SK-N-SH (cell line): ENCODE data around the gene CRACR2B. TPM values are rescaled to one million over a fixed set of nuclear protein-coding genes. Genes with fewer than 3 reads are reported as not detected.

Experiments used
- CTCF ChIA-PET: fragments of 300-600, 350-600 bp; formaldehyde crosslinking; extraction: SDS; loops from one replicate; lab custom pipeline; 2021; lab: Yijun Ruan, JAX
- POLR2A ChIA-PET: fragments of 350-600 bp; sonication (Branson Sonifier 250); formaldehyde crosslinking; extraction: SDS; loops from one replicate; lab custom pipeline; 2020; ENCODE audit warnings: antibody characterized with exemption, inconsistent platforms; lab: Yijun Ruan, JAX
- DNase-seq: peaks from one replicate; pipeline ENCODE4 v3.0.0; 2012
- H2AFZ ChIP-seq: fragments of 200-600 bp; sonication (generic); 2 replicates; pipeline ENCODE4 v1.8.1; 2016; ENCODE audit warnings: antibody characterized with exemption, mild to moderate bottlenecking, low read depth
- H3F3A ChIP-seq: fragments of 200-600 bp; sonication (generic); replicated peaks from 2 replicates; pipeline ENCODE3; 2016; ENCODE audit warnings: antibody characterized with exemption, mild to moderate bottlenecking; ENCODE audit not compliant: insufficient read depth
- H3K27ac ChIP-seq, 2 experiments: fragments of 200-500 bp in 1 of 2; fragments of 200-600 bp in 1 of 2; sonication (Bioruptor generic) in 1 of 2; sonication (generic), shearing (Covaris generic) in 1 of 2; 2 replicates each; pipeline versions ENCODE4 v1.5.1 to v1.6.1; 2014 to 2016; ENCODE audit warnings: low read depth in 2 of 2, inconsistent platforms in 1 of 2, low read length in 1 of 2, mild to moderate bottlenecking in 1 of 2, mixed read lengths in 1 of 2
- H3K27me3 ChIP-seq: fragments of 200-600 bp; sonication (generic), shearing (Covaris generic); 2 replicates; pipeline ENCODE4 v1.6.1; 2016; ENCODE audit warnings: mixed run types; ENCODE audit not compliant: insufficient read depth
- H3K36me3 ChIP-seq, 2 experiments: fragments of 200-500 bp in 1 of 2; fragments of 200-600 bp in 1 of 2; sonication (Bioruptor generic) in 1 of 2; sonication (generic) in 1 of 2; replicated peaks in 1 of 2; 2 replicates each; pipeline versions ENCODE3 to v1.5.1; 2014 to 2016; ENCODE audit warnings: low read length in 1 of 2, mild to moderate bottlenecking in 1 of 2; ENCODE audit not compliant: insufficient read depth in 2 of 2, control insufficient read depth in 1 of 2
- H3K4me1 ChIP-seq, 2 experiments: fragments of 200-500 bp in 1 of 2; fragments of 200-600 bp in 1 of 2; sonication (Bioruptor generic) in 1 of 2; sonication (generic), shearing (Covaris generic) in 1 of 2; 2 replicates each; pipeline versions ENCODE4 v1.5.1 to v1.6.1; 2014 to 2016; ENCODE audit warnings: low read depth in 1 of 2, low read length in 1 of 2, mixed run types in 1 of 2; ENCODE audit not compliant: insufficient read depth in 2 of 2, control insufficient read depth in 1 of 2
- H3K4me2 ChIP-seq: fragments of 200-600 bp; sonication (generic), shearing (Covaris generic); 2 replicates; pipeline ENCODE4 v1.6.1; 2017; ENCODE audit warnings: mixed run types
- H3K4me3 ChIP-seq, 2 experiments: fragments of 200-500 bp in 1 of 2; fragments of 200-600 bp in 1 of 2; sonication (Bioruptor generic) in 1 of 2; sonication (generic), shearing (Covaris generic) in 1 of 2; 2 replicates each; pipeline versions ENCODE4 v1.5.1 to v1.8.1; 2014 to 2016; ENCODE audit warnings: low read depth in 2 of 2, inconsistent platforms in 1 of 2, low read length in 1 of 2, mild to moderate bottlenecking in 1 of 2, mixed read lengths in 1 of 2, moderate library complexity in 1 of 2
- H3K79me2 ChIP-seq: fragments of 200-600 bp; sonication (generic); 2 replicates; pipeline ENCODE4 v1.8.1; 2017; ENCODE audit warnings: mild to moderate bottlenecking; ENCODE audit not compliant: insufficient read depth
- H3K9ac ChIP-seq: fragments of 200-600 bp; sonication (generic); 2 replicates; pipeline ENCODE4 v1.6.1; 2017; ENCODE audit warnings: mixed run types
- H3K9me2 ChIP-seq: fragments of 200-600 bp; sonication (generic); 2 replicates; pipeline ENCODE4 v1.6.1; 2017; ENCODE audit warnings: mixed run types
- H3K9me3 ChIP-seq: fragments of 200-600 bp; sonication (generic); 2 replicates; pipeline ENCODE4 v1.6.1; 2017; ENCODE audit warnings: mixed run types, mild to moderate bottlenecking, moderate library complexity
- H4K20me1 ChIP-seq: fragments of 200-600 bp; sonication (generic); 2 replicates; pipeline ENCODE4 v1.6.1; 2017; ENCODE audit warnings: mild to moderate bottlenecking, mixed run types; ENCODE audit not compliant: insufficient read depth
- CHD2 ChIP-seq: fragments of 150-350 bp; IDR thresholded peaks from 2 replicates; pipeline ENCODE4 v1.6.1; 2018; ENCODE audit warnings: low read length; ENCODE audit not compliant: partially characterized antibody
- CTCF ChIP-seq: fragments of 200-600 bp; sonication (generic); IDR thresholded peaks from 2 replicates; pipeline ENCODE4 v1.6.1; 2017; ENCODE audit warnings: antibody characterized with exemption, mild to moderate bottlenecking, moderate library complexity
- ELF1 ChIP-seq: IDR thresholded peaks from 2 replicates; pipeline ENCODE4 v1.4.0; 2012
- EP300 ChIP-seq, 2 experiments: IDR thresholded peaks; 2 replicates each; pipeline versions ENCODE4 v1.4.0 to v1.6.1; 2012; ENCODE audit warnings: borderline replicate concordance in 1 of 2, low read depth in 1 of 2, low read length in 1 of 2
- FOSL2 ChIP-seq: IDR thresholded peaks from 2 replicates; pipeline ENCODE4 v1.4.0; 2012; ENCODE audit warnings: low read depth, mild to moderate bottlenecking, moderate library complexity, borderline replicate concordance
- GABPA ChIP-seq: IDR thresholded peaks from 2 replicates; pipeline ENCODE4 v1.4.0; 2012; ENCODE audit warnings: low read depth, mild to moderate bottlenecking
- GATA2 ChIP-seq: sonication (generic); formaldehyde crosslinking; IDR thresholded peaks from 2 replicates; pipeline ENCODE4 v1.5.0; 2020; ENCODE audit warnings: mild to moderate bottlenecking, missing genetic modification reagents
- IRF3 ChIP-seq: fragments of 150-350 bp; IDR thresholded peaks from 2 replicates; pipeline ENCODE4 v1.6.1; 2016; ENCODE audit warnings: mild to moderate bottlenecking, low read depth, low read length
- JUND ChIP-seq: IDR thresholded peaks from 2 replicates; pipeline ENCODE4 v1.4.0; 2012
- MAX ChIP-seq: IDR thresholded peaks from 2 replicates; pipeline ENCODE4 v1.4.0; 2012; ENCODE audit warnings: low read depth
- MXI1 ChIP-seq: IDR thresholded peaks from 2 replicates; pipeline ENCODE4 v1.6.1; 2012; ENCODE audit warnings: mild to moderate bottlenecking, low read depth, low read length, improper control_type of control experiment
- NFIC ChIP-seq: IDR thresholded peaks from 2 replicates; pipeline ENCODE4 v1.4.0; 2012; ENCODE audit warnings: borderline replicate concordance
- POLR2AphosphoS5 ChIP-seq: IDR thresholded peaks from 2 replicates; pipeline ENCODE4 v1.6.1; 2012; ENCODE audit warnings: low read depth, low read length
- RAD21 ChIP-seq: IDR thresholded peaks from 2 replicates; pipeline ENCODE4 v1.6.1; 2012; ENCODE audit warnings: mild to moderate bottlenecking, low read length
- RCOR1 ChIP-seq: fragments of 150-350 bp; IDR thresholded peaks from 2 replicates; pipeline ENCODE4 v1.6.1; 2017; ENCODE audit warnings: antibody characterized with exemption, low read length
- RXRA ChIP-seq: IDR thresholded peaks from 2 replicates; pipeline ENCODE4 v1.4.0; 2012; ENCODE audit warnings: low read depth, mild to moderate bottlenecking, borderline replicate concordance
- SIN3A ChIP-seq: IDR thresholded peaks from 2 replicates; pipeline ENCODE4 v1.6.1; 2012; ENCODE audit warnings: low read depth, mild to moderate bottlenecking, low read length, moderate library complexity, borderline replicate concordance
- SMC3 ChIP-seq: IDR thresholded peaks from 2 replicates; pipeline ENCODE4 v1.6.1; 2012; ENCODE audit warnings: low read depth, low read length, improper control_type of control experiment
- TEAD4 ChIP-seq: IDR thresholded peaks from 2 replicates; pipeline ENCODE4 v1.4.0; 2012; ENCODE audit warnings: mild to moderate bottlenecking, borderline replicate concordance; ENCODE audit not compliant: insufficient read depth
- USF1 ChIP-seq: IDR thresholded peaks from 2 replicates; pipeline ENCODE4 v1.4.0; 2012; ENCODE audit warnings: low read depth, borderline replicate concordance
- USF2 ChIP-seq: fragments of 150-350 bp; IDR thresholded peaks from 2 replicates; pipeline ENCODE4 v1.6.1; 2017; ENCODE audit warnings: antibody characterized with exemption, low read length, low read depth, borderline replicate concordance
- YY1 ChIP-seq: IDR thresholded peaks from 2 replicates; pipeline ENCODE4 v1.4.0; 2012; ENCODE audit warnings: low read depth, mild to moderate bottlenecking
- WGBS: methylation state at CpG from one replicate; pipeline ENCODE4 v1.1.6; 2017; ENCODE audit warnings: low lambda C conversion rate; 5-methylcytosine and 5-hydroxymethylcytosine counted together
- polyA plus RNA-seq, 3 experiments: library from polyadenylated mRNA; depleted of rRNA; stranded (reverse); fragments of >200 nt; gene quantifications; 2 replicates each; pipeline ENCODE4 v1.2.3, GENCODE V29; 2012

CRACR2B gene
- polyA plus RNA-seq, 1 of the 3 experiments (the other 2 are of a cell fraction): 1.1 TPM

GRCh38 chr11:826227-826621 lies 1.5 kb upstream of the CRACR2B start:
- Histone ChIP-seq H3K27me3 (no peaks in the 10 kb centered on the region), H3K4me1 (peaks cover 12 to 19% of the 10 kb centered on the region in 2 experiments; a peak in 3 of 4 replicates), H3K79me2 (peaks cover 18% of the 10 kb centered on the region), H3K9ac (no peak overlapping the region), H3F3A (peaks cover 4% of the 10 kb centered on the region), H3K9me3 (no peaks in the 10 kb centered on the region), H3K27ac (no peak overlapping the region), H2AFZ (no peak overlapping the region), H3K36me3 (peaks cover 0 to 21% of the 10 kb centered on the region in 2 experiments), H3K4me3 (no peak overlapping the region), H3K4me2 (no peak overlapping the region), H4K20me1 (peaks cover 22% of the 10 kb centered on the region), H3K9me2 (no peaks in the 10 kb centered on the region)
- no peak for TF ChIP-seq RCOR1
- no peak for TF ChIP-seq CTCF
- no peak for TF ChIP-seq POLR2AphosphoS5
- TF ChIP-seq JUND: no peak
- no peak for TF ChIP-seq RXRA
- no peak for TF ChIP-seq NFIC
- no peak for TF ChIP-seq MAX
- TF ChIP-seq SMC3: no peak
- no peak for TF ChIP-seq CHD2
- 92% methylated on average over 6 of the region's 9 CpGs for WGBS
- POLR2A ChIA-PET: no interaction called here
- CTCF ChIA-PET: interaction anchor here (1.0 kb wide), 1 partner anchor 13 kb away, joined by 3 read pairs; no protein-coding TSS in a partner anchor
- no peak for DNase-seq

GRCh38 chr11:826836-827145 lies 928 bp upstream of the CRACR2B start:
- Histone ChIP-seq H3F3A (peaks cover 4% of the 10 kb centered on the region), H3K9me3 (no peaks in the 10 kb centered on the region), H3K36me3 (peaks cover 0 to 21% of the 10 kb centered on the region in 2 experiments), H3K9ac (no peak overlapping the region), H3K4me2 (0 out of 2 replicates have a peak overlapping the region, but pooled peaks have one; percentile 37), H3K4me3 (peak overlapping the region in 1 of 2 experiments; percentile 25; a peak in 1 of 4 replicates), H4K20me1 (peaks cover 17% of the 10 kb centered on the region), H2AFZ (no peak overlapping the region), H3K79me2 (peaks cover 15% of the 10 kb centered on the region), H3K27ac (no peak overlapping the region), H3K27me3 (no peaks in the 10 kb centered on the region), H3K9me2 (no peaks in the 10 kb centered on the region), H3K4me1 (peaks cover 12 to 19% of the 10 kb centered on the region in 2 experiments; a peak in 3 of 4 replicates)
- TF ChIP-seq SIN3A: no peak
- TF ChIP-seq EP300 (IDR thresholded peaks at IDR 0.05; ENCODE audit: borderline replicate concordance in 1 of 2, low read depth in 1 of 2, low read length in 1 of 2): no peak
- no peak for TF ChIP-seq GABPA
- TF ChIP-seq CHD2: no peak
- no peak for TF ChIP-seq YY1
- no peak for TF ChIP-seq NFIC
- no peak for TF ChIP-seq FOSL2
- no peak for TF ChIP-seq IRF3
- TF ChIP-seq TEAD4: no peak
- no peak for TF ChIP-seq RAD21
- no peak for TF ChIP-seq GATA2
- TF ChIP-seq POLR2AphosphoS5: no peak
- TF ChIP-seq MXI1: no peak
- no peak for TF ChIP-seq ELF1
- no peak for TF ChIP-seq USF2
- TF ChIP-seq USF1: no peak
- CTCF ChIA-PET: interaction anchor here (1.0 kb wide), 1 partner anchor 12 kb away, joined by 3 read pairs; no protein-coding TSS in a partner anchor
- DNase-seq: no peak
- WGBS: 57% methylated on average over 14 of the region's 22 CpGs
- POLR2A ChIA-PET: no interaction called here
